HepG2 (cell line): ENCODE measurements around the gene BMF. TPM values are rescaled to one million over a fixed set of nuclear protein-coding genes. Genes with fewer than 3 reads are reported as not detected.

ENCODE experiments used
- ATAC-seq: fragments of 200-7000 bp; cut with Tn5 transposase; 3 replicates; pipeline ENCODE4 v1.9.1; 2020; ENCODE audit warnings: mild to moderate bottlenecking, moderate library complexity
- BruUV-seq: library from RNA; stranded (reverse); fragments of 400-500 nt; replicated peaks from 2 replicates; lab custom pipeline; 2021; lab: Mats Ljungman, UMichigan
- CTCF ChIA-PET: fragments of 300-600 bp; formaldehyde crosslinking; extraction: SDS; loops from one replicate; lab custom pipeline; 2021; ENCODE audit warnings: low total read pairs, inconsistent platforms, low intra/inter-chr PET ratio; lab: Yijun Ruan, JAX
- POLR2A ChIA-PET: fragments of 350-600 bp; sonication (Branson Sonifier 250); formaldehyde crosslinking; loops from one replicate; lab custom pipeline; 2020; ENCODE audit warnings: antibody characterized with exemption, inconsistent platforms; lab: Yijun Ruan, JAX
- DNase-seq: peaks from one replicate; pipeline ENCODE4 v3.0.0-alpha.2; 2015; ENCODE audit warnings: low spot score
- FAIRE-seq: peaks from 3 replicates; lab custom pipeline; 2011; peaks lifted over from hg19 to GRCh38; lab: Jason Lieb, UNC
- H2AFZ ChIP-seq: one replicate; pipeline ENCODE4 v1.6.1; 2011; ENCODE audit warnings: low read length, inconsistent platforms
- H3K27ac ChIP-seq: fragments of 300-600 bp; 3 replicates; pipeline ENCODE4 v1.8.0; 2011; ENCODE audit warnings: mixed run types, mild to moderate bottlenecking, mixed read lengths, low read length, inconsistent platforms; ENCODE audit not compliant: insufficient read depth; ENCODE audit errors: extremely low read length
- H3K27me3 ChIP-seq, 2 experiments: fragments of 200-600 bp in 1 of 2; 2 replicates in 1 of 2; 3 replicates in 1 of 2; pipeline versions ENCODE4 v1.6.0 to v1.8.0; 2011; ENCODE audit warnings: low read length in 2 of 2, mild to moderate bottlenecking in 2 of 2, moderate library complexity in 2 of 2, inconsistent platforms in 1 of 2; ENCODE audit not compliant: insufficient read depth in 2 of 2, control insufficient read depth in 1 of 2
- H3K36me3 ChIP-seq, 2 experiments: fragments of 200-600 bp in 1 of 2; replicated peaks in 1 of 2; 2 replicates in 1 of 2; 3 replicates in 1 of 2; pipeline versions ENCODE4 v1.5.1 to v1.8.0; 2011; ENCODE audit warnings: low read length in 2 of 2, inconsistent platforms in 1 of 2; ENCODE audit not compliant: insufficient read depth in 2 of 2, control insufficient read depth in 1 of 2
- H3K4me1 ChIP-seq: 2 replicates; pipeline ENCODE4 v1.5.1; 2012; ENCODE audit warnings: low read length, inconsistent platforms; ENCODE audit not compliant: insufficient read depth
- H3K4me2 ChIP-seq: 2 replicates; pipeline ENCODE4 v1.6.0; 2011; ENCODE audit warnings: low read depth, low read length, inconsistent platforms
- H3K4me3 ChIP-seq, 3 experiments: fragments of 200-600 bp in 1 of 3; sonication (generic), shearing (Covaris generic) in 1 of 3; replicated peaks in 1 of 3; 2 replicates each; pipeline ENCODE4 v1.5.1; 2011 to 2016; ENCODE audit warnings: low read length in 3 of 3, inconsistent platforms in 2 of 3, low read depth in 2 of 3, mild to moderate bottlenecking in 2 of 3, control low read depth in 1 of 3, mixed read lengths in 1 of 3; ENCODE audit not compliant: insufficient read depth in 1 of 3
- H3K79me2 ChIP-seq: one replicate; pipeline ENCODE4 v1.6.1; 2011; ENCODE audit warnings: low read length, inconsistent platforms; ENCODE audit not compliant: insufficient read depth
- H3K9ac ChIP-seq: 2 replicates; pipeline ENCODE4 v1.6.0; 2011; ENCODE audit warnings: mild to moderate bottlenecking, low read depth, low read length, inconsistent platforms; ENCODE audit not compliant: insufficient read depth
- H3K9me3 ChIP-seq: 2 replicates; pipeline ENCODE4 v1.5.1; 2012; ENCODE audit warnings: mild to moderate bottlenecking, low read length
- H4K20me1 ChIP-seq: 2 replicates; pipeline ENCODE4 v1.6.0; 2011; ENCODE audit warnings: inconsistent platforms, mild to moderate bottlenecking, low read length, moderate library complexity; ENCODE audit not compliant: insufficient read depth
- FOSL2 ChIP-seq: sonication (generic); formaldehyde crosslinking; IDR thresholded peaks from 2 replicates; pipeline ENCODE4 v1.4.0; 2020; ENCODE audit warnings: missing genetic modification reagents
- FOXK1 ChIP-seq: sonication (generic); formaldehyde crosslinking; IDR thresholded peaks from 2 replicates; pipeline ENCODE4 v1.4.0; 2020; ENCODE audit warnings: low read depth, missing genetic modification reagents, borderline replicate concordance
- FOXP1 ChIP-seq, 2 experiments: fragments of 450-650 bp in 1 of 2; IDR thresholded peaks; 2 replicates each; pipeline ENCODE4 v1.6.1; 2017 to 2018; ENCODE audit warnings: antibody characterized with exemption in 1 of 2
- GATAD2A ChIP-seq: IDR thresholded peaks from 2 replicates; pipeline ENCODE4 v1.6.1; 2016
- MAZ ChIP-seq, 2 experiments: sonication (generic) in 1 of 2; formaldehyde crosslinking in 1 of 2; IDR thresholded peaks; 2 replicates each; pipeline versions ENCODE4 v1.5.0 to v1.6.1; 2012 to 2020; ENCODE audit warnings: low read depth in 2 of 2, mild to moderate bottlenecking in 2 of 2, borderline replicate concordance in 1 of 2, improper control_type of control experiment in 1 of 2, low read length in 1 of 2, missing genetic modification reagents in 1 of 2, moderate library complexity in 1 of 2
- MED1 ChIP-seq: sonication (generic); formaldehyde crosslinking; IDR thresholded peaks from 2 replicates; pipeline ENCODE4 v1.4.0; 2020; ENCODE audit warnings: missing genetic modification reagents
- MYC ChIP-seq: sonication (generic); formaldehyde crosslinking; IDR thresholded peaks from 2 replicates; pipeline ENCODE4 v1.9.0; 2021; ENCODE audit warnings: missing genetic modification reagents, borderline replicate concordance
- RFX1 ChIP-seq: fragments of 450-650 bp; IDR thresholded peaks from 2 replicates; pipeline ENCODE4 v1.6.1; 2017
- ZBTB37 ChIP-seq: sonication (generic); formaldehyde crosslinking; IDR thresholded peaks from 2 replicates; pipeline ENCODE4 v1.4.0; 2020; ENCODE audit warnings: mild to moderate bottlenecking, missing genetic modification reagents
- ZNF367 ChIP-seq: sonication (generic); formaldehyde crosslinking; IDR thresholded peaks from 2 replicates; pipeline ENCODE4 v1.4.0; 2020; ENCODE audit warnings: missing genetic modification reagents, borderline replicate concordance
- ZNF501 ChIP-seq: sonication (generic); formaldehyde crosslinking; IDR thresholded peaks from 2 replicates; pipeline ENCODE4 v1.5.1; 2020; ENCODE audit warnings: mild to moderate bottlenecking, moderate library complexity, missing genetic modification reagents
- ZNF574 ChIP-seq: sonication (generic); formaldehyde crosslinking; IDR thresholded peaks from 2 replicates; pipeline ENCODE4 v1.4.0; 2020; ENCODE audit warnings: missing genetic modification reagents
- WGBS: methylation state at CpG from one replicate; pipeline ENCODE4 v1.1.6; 2017; ENCODE audit warnings: low lambda C conversion rate; 5-methylcytosine and 5-hydroxymethylcytosine counted together
- in situ Hi-C: cut with HindIII; loops from 2 replicates; pipeline ENCODE4 v1.10.0; 2017; ENCODE audit warnings: low pct_unique_long_range_greater_than_20kb; ENCODE audit not compliant: extremely low pct_ligation_motif_present
- intact Hi-C: fragments of 100-400 bp; cut with micrococcal nuclease; formaldehyde crosslinking; loops from one replicate; pipeline ENCODE4 v1.10.0; 2022; ENCODE audit not compliant: unreplicated experiment
- polyA plus RNA-seq, 8 experiments: library from polyadenylated mRNA; depleted of rRNA in 3 of 8; stranded (reverse) in 7 of 8; unstranded in 1 of 8; fragments of >200 nt; fragmentation: Illumina TruSeq in 4 of 8; extraction: Trizol in 4 of 8; gene quantifications; 2 replicates each; pipeline versions ENCODE4 v1.2.1 to v1.2.3, GENCODE V29; 2011 to 2016; ENCODE audit warnings: low read depth in 4 of 8, missing spikeins in 1 of 8, mixed read lengths in 1 of 8; ENCODE audit not compliant: insufficient read depth in 1 of 8
- total RNA-seq, 5 experiments: library from RNA; depleted of rRNA; stranded (reverse); fragments of >200 nt; fragmentation: Illumina TruSeq; extraction: Trizol; gene quantifications; 2 replicates each; pipeline ENCODE4 v1.2.3, GENCODE V29; 2016; ENCODE audit warnings: low read depth in 1 of 5
- TF ChIP-seq, protein P1 (sequence below): sonication (generic); formaldehyde crosslinking; IDR thresholded peaks from 2 replicates; pipeline ENCODE4 v1.8.1; 2023; ENCODE audit warnings: missing genetic modification reagents, mild to moderate bottlenecking, borderline replicate concordance
- TF ChIP-seq, protein P2 (sequence below): sonication (generic); formaldehyde crosslinking; IDR thresholded peaks from 2 replicates; pipeline ENCODE4 v1.4.0; 2020; ENCODE audit warnings: missing genetic modification reagents, borderline replicate concordance

Gene BMF
- total and polyA plus RNA-seq, 2 of the 13 experiments (the other 11 are each of a cell fraction or from before 2014, with no cell fraction given): 8.7 to 15.9 TPM

DNA sequence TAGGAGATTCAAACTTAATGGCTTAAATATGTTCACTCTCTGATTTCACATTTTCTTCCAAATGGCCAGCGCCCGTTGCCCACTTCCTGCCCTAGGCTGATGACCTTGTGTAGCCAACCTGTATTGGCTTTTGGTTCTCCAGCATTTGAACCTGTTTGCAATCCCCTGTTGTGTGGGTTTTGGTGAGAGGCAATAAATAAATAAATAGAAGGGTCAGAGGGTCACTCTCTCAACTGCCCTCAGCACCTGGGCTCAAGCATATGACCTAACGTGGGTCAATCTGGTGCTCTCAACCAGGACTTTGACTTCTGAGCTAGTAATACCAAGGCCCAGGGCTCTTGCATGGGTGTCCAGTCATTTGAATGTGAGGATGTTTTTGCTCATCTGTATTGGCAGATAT is 67.9 kb downstream of the BMF start:
- peak overlapping the region; percentile 48 to 62 (median 48); a peak in 5 of 6 replicates for H3K4me3 ChIP-seq
- peak overlapping the region; percentile 77 for H3K27ac ChIP-seq
- no TSS peak for BruUV-seq
- ATAC-seq (peak; percentile 43), FAIRE-seq (peak; percentile 44), DNase-seq (peak; percentile 75)
- intact Hi-C loops (loop anchor here (2.0 kb wide), 1 partner anchor 68 kb away; the partner anchor contains the start of gene BMF), in situ Hi-C loops (loop anchor here (10.0 kb wide), 1 partner anchor 124 kb away; the partner anchor contains the start of gene BUB1B)
- WGBS: 9% methylated on average over 3 of the region's 3 CpGs
- no peak overlapping the region for H2AFZ ChIP-seq
- H3K9me3 ChIP-seq: no peaks in the 10 kb centered on the region
- peak overlapping the region; percentile 97 for H3K9ac ChIP-seq
- no peaks in the 10 kb centered on the region; a peak in 2 of 5 replicates for H3K27me3 ChIP-seq
- peaks cover 21% of the 10 kb centered on the region for H3K79me2 ChIP-seq
- H4K20me1 ChIP-seq: peaks cover 4% of the 10 kb centered on the region; the same call in 1 of the 2 replicates
- peaks cover 52% of the 10 kb centered on the region for H3K4me1 ChIP-seq
- H3K36me3 ChIP-seq: peaks cover 1 to 13% of the 10 kb centered on the region in 2 experiments; a peak in 3 of 5 replicates
- ChIA-PET CTCF (interaction anchor here (1.6 kb wide), 1 partner anchor 234 kb away, joined by 4 read pairs; no protein-coding TSS in a partner anchor), POLR2A (interaction anchor here (1.0 to 3.8 kb wide), 10 partner anchors 29 to 117 kb away, joined by 3 to 60 read pairs (median 6); partner anchors contain the start of genes BMF and EIF2AK4)
- peak overlapping the region; percentile 86 for H3K4me2 ChIP-seq
- TF ChIP-seq FOXK1 (CRISPR knock-in tag) (0 out of 2 replicates have a peak, but pooled peaks have one; percentile 25), MED1 (peak; percentile 78), MYC (CRISPR knock-in tag) (peak; percentile 32; the same call in 1 of the 2 replicates), ZNF574 (CRISPR knock-in tag) (0 out of 2 replicates have a peak, but pooled peaks have one; percentile 23), FOSL2 (peak; percentile 32; the same call in 1 of the 2 replicates), ZNF501 (CRISPR knock-in tag) (peak; percentile 55; the same call in 1 of the 2 replicates), ZNF367 (CRISPR knock-in tag) (no peak), RFX1 (no peak), MAZ (IDR thresholded peaks at IDR 0.05; ENCODE audit: borderline replicate concordance, low read depth, low read length) (no peak), MAZ (CRISPR knock-in tag; IDR thresholded peaks at IDR 0.05; ENCODE audit: low read depth) (no peak), GATAD2A (CRISPR knock-in tag) (peak; percentile 68), FOXP1 (IDR thresholded peaks at IDR 0.05) (peak; percentile 50; the same call in 1 of the 2 replicates), FOXP1 (CRISPR knock-in tag; IDR thresholded peaks at IDR 0.05) (peak; percentile 97), ZBTB37 (peak; percentile 92)
- TF ChIP-seq, protein P1, sequence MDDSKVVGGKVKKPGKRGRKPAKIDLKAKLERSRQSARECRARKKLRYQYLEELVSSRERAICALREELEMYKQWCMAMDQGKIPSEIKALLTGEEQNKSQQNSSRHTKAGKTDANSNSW (CRISPR knock-in tag): no peak
- TF ChIP-seq, protein P2, sequence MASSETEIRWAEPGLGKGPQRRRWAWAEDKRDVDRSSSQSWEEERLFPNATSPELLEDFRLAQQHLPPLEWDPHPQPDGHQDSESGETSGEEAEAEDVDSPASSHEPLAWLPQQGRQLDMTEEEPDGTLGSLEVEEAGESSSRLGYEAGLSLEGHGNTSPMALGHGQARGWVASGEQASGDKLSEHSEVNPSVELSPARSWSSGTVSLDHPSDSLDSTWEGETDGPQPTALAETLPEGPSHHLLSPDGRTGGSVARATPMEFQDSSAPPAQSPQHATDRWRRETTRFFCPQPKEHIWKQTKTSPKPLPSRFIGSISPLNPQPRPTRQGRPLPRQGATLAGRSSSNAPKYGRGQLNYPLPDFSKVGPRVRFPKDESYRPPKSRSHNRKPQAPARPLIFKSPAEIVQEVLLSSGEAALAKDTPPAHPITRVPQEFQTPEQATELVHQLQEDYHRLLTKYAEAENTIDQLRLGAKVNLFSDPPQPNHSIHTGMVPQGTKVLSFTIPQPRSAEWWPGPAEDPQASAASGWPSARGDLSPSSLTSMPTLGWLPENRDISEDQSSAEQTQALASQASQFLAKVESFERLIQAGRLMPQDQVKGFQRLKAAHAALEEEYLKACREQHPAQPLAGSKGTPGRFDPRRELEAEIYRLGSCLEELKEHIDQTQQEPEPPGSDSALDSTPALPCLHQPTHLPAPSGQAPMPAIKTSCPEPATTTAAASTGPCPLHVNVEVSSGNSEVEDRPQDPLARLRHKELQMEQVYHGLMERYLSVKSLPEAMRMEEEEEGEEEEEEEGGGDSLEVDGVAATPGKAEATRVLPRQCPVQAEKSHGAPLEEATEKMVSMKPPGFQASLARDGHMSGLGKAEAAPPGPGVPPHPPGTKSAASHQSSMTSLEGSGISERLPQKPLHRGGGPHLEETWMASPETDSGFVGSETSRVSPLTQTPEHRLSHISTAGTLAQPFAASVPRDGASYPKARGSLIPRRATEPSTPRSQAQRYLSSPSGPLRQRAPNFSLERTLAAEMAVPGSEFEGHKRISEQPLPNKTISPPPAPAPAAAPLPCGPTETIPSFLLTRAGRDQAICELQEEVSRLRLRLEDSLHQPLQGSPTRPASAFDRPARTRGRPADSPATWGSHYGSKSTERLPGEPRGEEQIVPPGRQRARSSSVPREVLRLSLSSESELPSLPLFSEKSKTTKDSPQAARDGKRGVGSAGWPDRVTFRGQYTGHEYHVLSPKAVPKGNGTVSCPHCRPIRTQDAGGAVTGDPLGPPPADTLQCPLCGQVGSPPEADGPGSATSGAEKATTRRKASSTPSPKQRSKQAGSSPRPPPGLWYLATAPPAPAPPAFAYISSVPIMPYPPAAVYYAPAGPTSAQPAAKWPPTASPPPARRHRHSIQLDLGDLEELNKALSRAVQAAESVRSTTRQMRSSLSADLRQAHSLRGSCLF (CRISPR knock-in tag): no peak
